Stomach smooth muscle (tissue), 2 donors: ENCODE measurements around the gene ATP6V1G3.
"Not testable (repeated sequence)": the region's sequence is repeated elsewhere in the genome, so short reads cannot be mapped to it uniquely, and the experiment has no call there.

Source experiments
- H3K27ac ChIP-seq: one replicate; pipeline ENCODE4 v1.7.0; 2013; ENCODE audit warnings: mild to moderate bottlenecking, low read length, inconsistent platforms
- H3K27me3 ChIP-seq, 2 donors: one replicate each; pipeline ENCODE4 v1.7.0; 2013; ENCODE audit warnings: low read length in 2 of 2; ENCODE audit not compliant: insufficient read depth in 2 of 2, control insufficient read depth in 1 of 2
- H3K36me3 ChIP-seq, 2 donors: one replicate each; pipeline ENCODE4 v1.7.0; 2013; ENCODE audit warnings: low read length in 2 of 2; ENCODE audit not compliant: control insufficient read depth in 2 of 2, insufficient read depth in 2 of 2
- H3K4me1 ChIP-seq: one replicate; pipeline ENCODE4 v1.7.0; 2013; ENCODE audit warnings: low read length; ENCODE audit not compliant: control insufficient read depth, insufficient read depth
- H3K4me3 ChIP-seq, 2 donors: one replicate each; pipeline ENCODE4 v1.7.0; 2013; ENCODE audit warnings: low read length in 2 of 2
- H3K9ac ChIP-seq, 2 donors: one replicate each; pipeline ENCODE4 v1.7.0; 2013; ENCODE audit warnings: low read length in 2 of 2, mild to moderate bottlenecking in 1 of 2
- H3K9me3 ChIP-seq, 2 donors: one replicate each; pipeline ENCODE4 v1.7.0; 2013; ENCODE audit warnings: low read length in 2 of 2; ENCODE audit not compliant: control insufficient read depth in 2 of 2
- donor health status: healthy.
- donor health status: Pancreatic carcinoma.

ATP6V1G3 gene

GRCh38 chr1:198540580-198540979 is at the start of gene ATP6V1G3:
TSS of gene ATP6V1G3 (minus strand) at chr1:198540680. CDS start at chr1:198540650, 30 bp downstream.
- H3K4me3 ChIP-seq: no peak within 1 kb of the TSS
- H3K27ac ChIP-seq: no peak within 1 kb of the TSS
- peaks cover 0 to 3% of the 10 kb centered on the region in 2 donors for H3K9me3 ChIP-seq
- H3K4me1 ChIP-seq: no peaks in the 10 kb centered on the region
- H3K36me3 ChIP-seq: no peaks in the 10 kb centered on the region
- H3K27me3 ChIP-seq: no peaks in the 10 kb centered on the region
- H3K9ac ChIP-seq: no peak within 1 kb of the TSS

GRCh38 chr1:198588845-198589244 is 48.4 kb upstream of the ATP6V1G3 start:
- H3K4me1 ChIP-seq: no peaks in the 10 kb centered on the region
- H3K4me3 ChIP-seq: no peak overlapping the region
- no peaks in the 10 kb centered on the region for H3K27me3 ChIP-seq

GRCh38 chr1:198584163-198584562 is 43.7 kb upstream of the ATP6V1G3 start:
- H3K4me1 ChIP-seq: no peaks in the 10 kb centered on the region
- H3K4me3 ChIP-seq: no peak overlapping the region
- no peak overlapping the region for H3K9ac ChIP-seq
- no peak overlapping the region for H3K27ac ChIP-seq
- peaks cover 0 to 4% of the 10 kb centered on the region in 2 donors for H3K9me3 ChIP-seq
- no peaks in the 10 kb centered on the region for H3K27me3 ChIP-seq
- no peaks in the 10 kb centered on the region for H3K36me3 ChIP-seq

More at GRCh38 chr1:198588845-198589244, 48.4 kb upstream of the ATP6V1G3 start:
- H3K27ac ChIP-seq: no peak overlapping the region
- no peak overlapping the region for H3K9ac ChIP-seq
- peaks cover 0 to 4% of the 10 kb centered on the region in 2 donors for H3K9me3 ChIP-seq
- no peaks in the 10 kb centered on the region for H3K36me3 ChIP-seq

- not testable (repeated sequence) for H3K36me3 ChIP-seq, H3K9ac ChIP-seq, H3K27me3 ChIP-seq, H3K27ac ChIP-seq, H3K4me3 ChIP-seq, H3K9me3 ChIP-seq, H3K4me1 ChIP-seq
Measured at GRCh38 chr1:198583209-198583802, 42.8 kb upstream of the ATP6V1G3 start.

GRCh38 chr1:198577444-198577843 is 37.0 kb upstream of the ATP6V1G3 start:
- no peak overlapping the region for H3K9ac ChIP-seq
- H3K36me3 ChIP-seq: no peaks in the 10 kb centered on the region
- H3K27ac ChIP-seq: no peak overlapping the region
- no peak overlapping the region for H3K4me3 ChIP-seq
- no peaks in the 10 kb centered on the region for H3K4me1 ChIP-seq
- H3K9me3 ChIP-seq: no peaks in the 10 kb centered on the region
- no peaks in the 10 kb centered on the region for H3K27me3 ChIP-seq

- H3K9ac ChIP-seq: no peak overlapping the region
- no peaks in the 10 kb centered on the region for H3K9me3 ChIP-seq
- H3K4me1 ChIP-seq: no peaks in the 10 kb centered on the region
- no peaks in the 10 kb centered on the region for H3K27me3 ChIP-seq
- H3K36me3 ChIP-seq: no peaks in the 10 kb centered on the region
- H3K27ac ChIP-seq: no peak overlapping the region
- no peak overlapping the region for H3K4me3 ChIP-seq
Measured at GRCh38 chr1:198575798-198576641, 35.5 kb upstream of the ATP6V1G3 start.

GRCh38 chr1:198575292-198575691 is 34.8 kb upstream of the ATP6V1G3 start:
- H3K4me1 ChIP-seq: no peaks in the 10 kb centered on the region
- H3K4me3 ChIP-seq: no peak overlapping the region
- no peaks in the 10 kb centered on the region for H3K9me3 ChIP-seq
- no peak overlapping the region for H3K9ac ChIP-seq
- no peaks in the 10 kb centered on the region for H3K27me3 ChIP-seq
- no peak overlapping the region for H3K27ac ChIP-seq
- no peaks in the 10 kb centered on the region for H3K36me3 ChIP-seq

- H3K9ac ChIP-seq: no peak overlapping the region
- no peak overlapping the region for H3K27ac ChIP-seq
- H3K9me3 ChIP-seq: no peaks in the 10 kb centered on the region
- no peak overlapping the region for H3K4me3 ChIP-seq
- no peaks in the 10 kb centered on the region for H3K36me3 ChIP-seq
- no peaks in the 10 kb centered on the region for H3K4me1 ChIP-seq
- no peaks in the 10 kb centered on the region for H3K27me3 ChIP-seq
Measured at GRCh38 chr1:198574325-198574724, 33.8 kb upstream of the ATP6V1G3 start.

- Histone ChIP-seq H3K4me3 (no peak overlapping the region), H3K27me3 (no peaks in the 10 kb centered on the region), H3K27ac (no peak overlapping the region), H3K9ac (no peak overlapping the region), H3K36me3 (no peaks in the 10 kb centered on the region), H3K4me1 (no peaks in the 10 kb centered on the region), H3K9me3 (no peaks in the 10 kb centered on the region)
Measured at GRCh38 chr1:198564716-198565115, 24.2 kb upstream of the ATP6V1G3 start.

GRCh38 chr1:198564157-198564556 is 23.7 kb upstream of the ATP6V1G3 start:
- H3K9me3 ChIP-seq: no peaks in the 10 kb centered on the region
- no peak overlapping the region for H3K4me3 ChIP-seq
- H3K27ac ChIP-seq: no peak overlapping the region
- no peak overlapping the region for H3K9ac ChIP-seq
- H3K36me3 ChIP-seq: no peaks in the 10 kb centered on the region
- no peaks in the 10 kb centered on the region for H3K27me3 ChIP-seq
- H3K4me1 ChIP-seq: no peaks in the 10 kb centered on the region

- H3K27me3 ChIP-seq: no peaks in the 10 kb centered on the region
- no peak overlapping the region for H3K27ac ChIP-seq
- H3K4me1 ChIP-seq: no peaks in the 10 kb centered on the region
- no peak overlapping the region for H3K9ac ChIP-seq
- H3K36me3 ChIP-seq: no peaks in the 10 kb centered on the region
- no peaks in the 10 kb centered on the region for H3K9me3 ChIP-seq
- no peak overlapping the region for H3K4me3 ChIP-seq
Measured at GRCh38 chr1:198563583-198563982, 23.1 kb upstream of the ATP6V1G3 start.
